DMS153 (cell line): Measurements from ENCODE around the gene C9orf78.
"Not testable (repeated sequence)": the region's sequence is repeated elsewhere in the genome, so short reads cannot be mapped to it uniquely, and the experiment has no call there.

ENCODE experiments used
- DNase-seq: peaks from one replicate; lab custom pipeline; 2025; lab: John Stamatoyannopoulos, UW

The C9orf78 gene

GRCh38 chr9:129812385-129812784 is 22.7 kb downstream of the C9orf78 start:
- DNase-seq, result no peak

GRCh38 chr9:129811967-129812363 is 23.1 kb downstream of the C9orf78 start:
- no peak for DNase-seq

DNA sequence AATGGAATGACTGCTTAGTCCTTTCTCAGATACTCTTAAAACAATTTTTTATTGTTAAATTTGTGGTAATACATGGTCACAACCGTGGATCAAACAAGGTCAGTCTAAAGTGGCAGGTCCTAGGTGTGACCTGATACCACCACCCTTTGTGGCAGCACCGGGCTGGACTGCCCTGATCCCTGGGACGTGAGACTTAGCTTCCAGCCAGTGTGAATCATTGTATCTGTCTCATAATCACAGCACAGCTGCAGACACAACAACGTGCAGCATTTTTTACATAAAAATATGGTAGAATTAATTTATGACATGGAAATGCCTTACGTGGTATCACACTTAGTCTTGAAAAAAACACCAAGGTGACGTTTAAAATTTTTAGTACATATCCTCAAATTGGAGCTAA is 24.3 kb downstream of the C9orf78 start:
- no peak for DNase-seq

GRCh38 chr9:129810116-129810515 is 25.0 kb downstream of the C9orf78 start:
- no peak for DNase-seq

GRCh38 chr9:129809346-129809745 is 25.7 kb downstream of the C9orf78 start:
- DNase-seq, result no peak

DNA sequence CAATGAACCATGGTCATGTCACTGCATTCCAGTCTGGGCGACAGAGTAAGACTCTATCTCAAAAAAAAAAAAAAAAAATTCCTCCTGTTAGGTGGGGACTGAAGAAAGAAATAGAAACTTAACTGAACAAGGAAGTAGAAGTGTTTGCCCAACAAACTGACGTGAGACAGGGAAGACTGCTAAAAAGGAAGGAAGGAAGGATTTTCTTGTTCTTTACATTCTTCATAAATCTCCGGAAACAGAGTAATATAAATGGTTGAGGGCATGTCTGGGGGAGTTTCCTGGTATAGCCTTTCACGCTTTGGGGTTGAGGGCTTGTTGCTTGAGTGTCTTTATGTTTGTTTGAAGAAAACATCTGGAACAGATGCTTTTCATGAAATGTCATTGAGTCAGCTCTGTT is 29.0 kb downstream of the C9orf78 start:
- no peak for DNase-seq

DNA sequence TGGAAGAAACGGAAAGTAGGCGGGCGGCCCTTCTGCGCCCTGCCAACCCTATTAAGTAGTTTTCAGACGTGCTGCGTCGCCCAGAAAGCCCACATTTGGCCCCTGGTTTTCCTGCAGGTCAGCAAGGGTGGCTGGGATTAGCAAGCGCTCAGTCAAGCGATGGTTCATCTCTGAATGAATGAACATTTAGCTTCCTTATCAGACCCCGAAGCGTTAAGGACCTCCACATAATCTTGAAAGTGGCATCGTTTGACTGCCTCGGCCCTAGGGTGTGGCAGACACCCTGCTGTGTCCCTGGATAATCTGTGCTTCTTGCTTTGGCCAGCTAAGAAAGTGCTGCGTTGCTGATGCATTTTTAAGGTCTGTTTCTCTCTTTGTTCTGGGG is 31.4 kb downstream of the C9orf78 start:
- DNase-seq, result no peak

DNA sequence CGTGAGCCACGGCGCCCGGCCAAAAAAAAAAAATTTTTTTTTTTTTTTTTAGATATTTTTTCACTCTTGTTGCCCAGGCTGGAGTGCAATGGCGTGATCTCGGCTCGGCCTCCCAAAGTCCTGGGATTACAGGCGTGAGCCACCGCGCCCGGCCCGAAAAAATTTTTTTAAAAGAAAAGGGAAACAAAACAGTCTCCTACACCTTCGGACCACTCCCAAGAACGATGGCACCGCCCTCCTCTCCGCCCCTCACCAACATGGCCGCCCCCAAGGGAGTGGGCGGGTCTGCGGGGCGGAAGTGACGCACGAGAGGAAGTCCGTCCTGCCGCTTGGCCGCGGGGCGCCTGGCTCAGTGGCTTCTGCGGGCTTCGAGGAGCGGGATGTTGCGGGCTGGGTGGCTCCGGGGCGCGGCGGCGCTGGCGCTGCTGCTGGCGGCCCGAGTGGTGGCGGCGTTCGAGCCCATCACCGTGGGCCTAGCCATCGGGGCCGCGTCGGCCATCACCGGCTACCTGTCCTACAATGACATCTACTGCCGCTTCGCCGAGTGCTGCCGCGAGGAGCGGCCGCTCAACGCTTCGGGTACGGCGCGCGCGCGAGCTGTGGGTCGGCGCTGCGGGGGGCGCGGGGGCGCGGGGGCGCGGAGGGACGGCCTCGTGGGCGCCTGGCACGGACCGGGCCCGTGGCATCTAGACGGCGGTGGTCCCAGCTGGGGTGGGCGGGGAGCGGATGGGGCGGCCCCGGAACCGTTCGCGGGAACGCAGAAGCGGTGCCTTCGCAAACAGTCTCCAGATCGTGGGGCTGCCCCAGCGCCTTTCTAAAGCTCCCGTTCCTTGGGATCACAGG is 32.0 kb downstream of the C9orf78 start, which contains the start of gene TOR1B:
TOR1B (plus strand) TSS at position 352 of the 843 bp plus-strand sequence; CDS start at position 381, 29 bp downstream.
- DNase-seq, result peak; percentile 76

DNA sequence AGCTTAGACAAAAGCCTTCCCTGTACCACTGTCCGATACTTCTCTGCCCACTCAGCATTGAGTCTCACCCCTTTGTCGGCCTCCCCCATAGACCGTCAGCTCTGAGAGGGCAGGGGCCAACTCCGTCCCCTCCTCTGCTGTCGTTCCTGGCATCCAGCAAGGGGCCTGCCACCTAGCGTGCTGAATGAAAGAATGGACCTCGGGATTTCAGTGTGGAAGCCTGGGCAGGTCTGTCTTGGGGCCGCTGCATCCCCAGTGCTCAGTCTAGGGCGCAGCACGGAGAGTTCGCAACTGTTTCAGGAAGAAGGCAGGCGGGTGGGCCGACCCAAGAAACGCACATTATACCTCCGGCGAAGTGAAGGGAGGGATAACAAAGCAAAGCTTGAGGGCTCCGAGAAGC is 33.6 kb downstream of the C9orf78 start:
- DNase-seq, result no peak

DNA sequence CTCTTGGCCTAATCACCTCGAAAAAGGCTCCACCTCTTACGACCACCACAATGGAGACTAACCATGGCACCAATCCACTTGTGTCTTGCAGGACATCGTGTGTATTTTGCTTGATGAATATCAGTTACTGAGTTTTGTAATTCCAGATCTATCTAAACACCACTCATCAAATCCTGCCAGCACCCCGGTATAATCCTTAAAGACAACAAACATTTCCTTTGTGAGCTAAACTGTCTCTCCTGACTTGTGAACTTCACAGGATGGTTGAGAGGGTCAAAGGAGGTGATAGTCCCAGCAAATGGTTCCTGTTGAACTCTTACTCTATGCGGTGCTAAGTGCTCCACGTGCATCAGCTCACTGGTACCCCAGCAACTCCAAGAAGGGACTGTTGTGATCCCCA is 36.1 kb downstream of the C9orf78 start:
- no peak for DNase-seq

DNA sequence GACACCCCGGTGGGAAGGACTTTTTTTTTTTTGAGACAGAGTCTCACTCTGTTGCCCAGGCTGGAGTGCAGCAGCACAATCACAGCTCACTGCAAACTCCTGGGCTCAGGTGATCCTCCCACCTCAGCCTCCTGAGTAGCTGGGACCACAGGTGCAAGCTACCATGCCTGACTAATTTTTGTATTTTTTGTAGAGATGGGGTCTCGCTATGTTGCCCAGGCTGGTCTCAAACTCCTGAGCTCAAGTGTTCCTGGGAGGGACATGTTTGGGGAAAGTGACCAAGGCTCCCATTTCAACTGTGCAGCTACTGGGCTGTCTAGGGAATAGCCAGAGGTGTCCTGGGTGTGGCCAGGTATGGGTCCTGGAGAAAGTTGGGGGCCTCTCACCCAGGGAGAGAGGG is 39.0 kb downstream of the C9orf78 start:
- DNase-seq, result not testable (repeated sequence)

GRCh38 chr9:129794549-129794948 is 40.5 kb downstream of the C9orf78 start:
- DNase-seq, result no peak

DNA sequence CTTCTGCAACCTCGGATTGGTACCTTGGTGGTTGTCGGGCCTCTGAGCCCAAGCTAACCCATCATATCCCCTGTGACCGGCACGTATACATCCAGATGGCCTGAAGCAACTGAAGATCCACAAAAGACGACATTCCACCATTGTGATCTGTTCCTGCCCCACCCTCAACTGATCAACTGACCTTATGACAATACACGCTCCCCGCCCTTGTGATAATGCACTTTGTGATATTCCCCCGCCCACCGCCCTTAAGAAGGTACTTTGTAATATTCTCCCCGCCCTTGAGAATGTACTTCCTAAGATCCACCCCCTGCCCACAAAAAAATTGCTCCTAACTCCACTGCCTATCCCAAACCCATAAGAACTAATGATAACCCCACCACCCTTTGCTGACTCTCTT is 48.6 kb downstream of the C9orf78 start:
- DNase-seq, result no peak

DNA sequence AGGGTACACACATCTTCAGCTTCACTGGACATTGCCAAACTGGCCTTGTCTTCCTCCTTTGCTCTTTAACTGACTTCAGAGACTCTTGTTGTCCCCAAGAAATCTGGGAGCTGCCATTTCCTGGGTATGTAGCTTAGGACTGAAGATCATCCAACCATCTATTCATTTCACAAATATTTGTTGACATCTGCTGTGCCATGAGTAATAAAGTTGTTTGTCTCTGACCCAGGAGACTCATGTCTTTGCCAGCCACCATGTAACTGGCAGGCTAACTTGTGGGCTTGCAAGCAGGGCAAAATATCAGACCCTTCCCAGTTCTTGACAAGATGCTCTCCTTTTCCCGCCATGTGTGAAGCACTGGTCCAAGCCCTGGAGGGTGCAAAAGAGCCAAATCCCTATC is 49.2 kb downstream of the C9orf78 start:
- no peak for DNase-seq

DNA sequence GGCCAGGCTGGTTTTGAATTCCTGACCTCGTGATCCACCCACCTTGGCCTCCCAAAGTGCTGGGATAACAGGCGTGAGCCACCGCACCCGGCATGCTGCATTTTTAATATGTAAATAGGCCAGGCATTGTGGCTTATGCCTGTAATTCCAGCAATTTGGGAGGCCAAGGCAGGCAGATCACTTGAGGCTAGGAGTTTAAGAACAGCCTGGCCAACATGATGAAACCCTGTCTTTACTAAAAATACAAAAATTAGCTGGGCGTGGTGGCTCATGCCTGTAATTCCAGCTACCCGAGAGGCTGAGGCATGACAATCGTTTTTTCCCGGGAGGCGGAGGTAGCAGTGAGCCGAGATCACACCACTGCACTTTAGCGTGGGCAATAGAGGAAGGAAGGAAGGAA is 50.1 kb downstream of the C9orf78 start:
- not testable (repeated sequence) for DNase-seq

GRCh38 chr9:129783516-129784361 is 51.3 kb downstream of the C9orf78 start:
- DNase-seq, result peak; percentile 52

DNA sequence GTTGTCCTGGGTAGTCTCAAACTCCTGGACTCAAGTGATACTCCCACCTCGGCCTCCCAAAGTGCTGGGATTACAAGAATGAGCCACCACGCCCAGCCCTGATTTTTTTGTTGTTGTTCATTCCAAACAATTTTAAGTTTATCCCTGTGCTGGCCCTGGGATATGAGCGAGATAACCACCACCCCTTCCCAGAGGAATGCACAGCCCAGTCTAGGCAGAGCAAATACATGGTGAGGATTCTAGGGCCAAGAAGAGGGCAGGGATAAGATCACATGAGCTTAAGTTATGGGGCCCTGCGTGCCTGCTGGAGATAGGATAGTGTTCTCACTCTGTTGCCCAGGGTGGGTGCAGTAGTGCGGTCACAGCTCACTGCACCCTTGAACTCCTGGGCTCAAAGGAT is 53.1 kb downstream of the C9orf78 start:
- DNase-seq, result no peak

GRCh38 chr9:129781131-129781530 is 53.9 kb downstream of the C9orf78 start:
- DNase-seq, result no peak

GRCh38 chr9:129779560-129780190 is 55.4 kb downstream of the C9orf78 start:
- no peak for DNase-seq

DNA sequence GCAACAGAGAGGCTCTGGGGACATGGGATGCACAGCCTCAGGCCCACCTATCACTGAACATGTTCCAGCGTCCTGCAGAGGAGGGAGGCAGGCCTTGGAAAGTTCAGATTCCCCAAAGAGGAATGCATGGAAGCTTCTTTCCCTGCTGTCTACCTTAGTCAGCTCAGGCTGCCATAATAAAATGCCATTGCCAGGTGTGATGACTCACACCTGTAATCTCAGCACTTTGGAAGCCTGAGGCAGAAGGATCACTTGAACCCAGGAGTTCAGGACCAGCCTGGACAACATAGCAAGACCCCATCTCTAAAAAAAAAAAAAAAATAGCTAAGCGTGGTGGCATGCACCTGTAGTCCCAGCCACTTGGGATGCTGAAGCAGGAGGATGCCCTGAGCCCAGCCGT is 56.6 kb downstream of the C9orf78 start:
- no peak for DNase-seq

DNA sequence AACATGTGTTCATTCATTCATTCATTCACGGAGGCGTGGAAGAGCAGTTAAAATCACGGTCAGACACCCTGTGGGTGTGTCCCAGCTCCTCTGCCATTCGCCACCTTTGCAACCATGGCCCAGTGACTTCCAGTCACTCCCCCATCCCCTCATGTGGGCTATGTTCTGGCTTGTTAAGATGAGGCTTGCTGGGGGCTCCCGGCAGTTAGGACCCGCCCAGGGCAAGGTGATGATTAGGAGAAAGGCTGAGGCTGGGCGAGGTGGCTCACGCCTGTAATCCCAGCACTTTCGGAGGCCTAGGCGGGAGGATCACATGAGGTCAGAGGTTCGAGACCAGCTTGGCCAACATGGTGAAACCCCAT is 57.3 kb downstream of the C9orf78 start:
- DNase-seq, result no peak
